GM23338 (cell line): Measurements from ENCODE around the gene APOA1.

Experiments
- CREB1 ChIP-seq: fragments of 250-450 bp; sonication (Bioruptor Pico); IDR thresholded peaks from 2 replicates; pipeline ENCODE4 v1.5.0; 2020; ENCODE audit warnings: low read depth, mild to moderate bottlenecking, moderate library complexity
- EZH2 ChIP-seq: fragments of 200-600 bp; sonication (generic); IDR thresholded peaks from one replicate; pipeline ENCODE4 v1.8.0; 2017; ENCODE audit warnings: antibody characterized with exemption, mild to moderate bottlenecking, low read depth; ENCODE audit not compliant: unreplicated experiment
- EZH2phosphoT487 ChIP-seq: fragments of 200-600 bp; sonication (generic); IDR thresholded peaks from one replicate; pipeline ENCODE4 v1.8.1; 2018; ENCODE audit warnings: antibody characterized with exemption; ENCODE audit not compliant: unreplicated experiment
- JUNB ChIP-seq: IDR thresholded peaks from one replicate; pipeline ENCODE4 v1.6.1; 2016; ENCODE audit warnings: antibody characterized with exemption; ENCODE audit not compliant: unreplicated experiment
- POLR2AphosphoS5 ChIP-seq: IDR thresholded peaks from 2 replicates; pipeline ENCODE4 v1.6.1; 2016; ENCODE audit warnings: antibody characterized with exemption, low read depth
- ZNF331 ChIP-seq: fragments of 250-450 bp; sonication (Bioruptor Pico); IDR thresholded peaks from 2 replicates; pipeline ENCODE4 v1.5.0; 2020; ENCODE audit warnings: low read depth, mild to moderate bottlenecking, moderate library complexity
- TF ChIP-seq, protein P1 (sequence below), 2 experiments: fragments of 200-600 bp in 1 of 2; sonication (generic) in 1 of 2; conservative IDR thresholded peaks; 2 replicates each; pipeline versions ENCODE4 v1.5.1 to v1.6.1; 2016 to 2017; ENCODE audit warnings: antibody characterized with exemption in 2 of 2, low read depth in 2 of 2, mild to moderate bottlenecking in 2 of 2, moderate library complexity in 1 of 2
- TF ChIP-seq, protein P2 (sequence below): IDR thresholded peaks from one replicate; pipeline ENCODE4 v1.6.1; 2018; ENCODE audit warnings: antibody characterized with exemption; ENCODE audit not compliant: unreplicated experiment
- TF ChIP-seq, protein P3 (sequence below): IDR thresholded peaks from 2 replicates; pipeline ENCODE4 v1.6.1; 2016; ENCODE audit warnings: antibody characterized with exemption

DNA sequence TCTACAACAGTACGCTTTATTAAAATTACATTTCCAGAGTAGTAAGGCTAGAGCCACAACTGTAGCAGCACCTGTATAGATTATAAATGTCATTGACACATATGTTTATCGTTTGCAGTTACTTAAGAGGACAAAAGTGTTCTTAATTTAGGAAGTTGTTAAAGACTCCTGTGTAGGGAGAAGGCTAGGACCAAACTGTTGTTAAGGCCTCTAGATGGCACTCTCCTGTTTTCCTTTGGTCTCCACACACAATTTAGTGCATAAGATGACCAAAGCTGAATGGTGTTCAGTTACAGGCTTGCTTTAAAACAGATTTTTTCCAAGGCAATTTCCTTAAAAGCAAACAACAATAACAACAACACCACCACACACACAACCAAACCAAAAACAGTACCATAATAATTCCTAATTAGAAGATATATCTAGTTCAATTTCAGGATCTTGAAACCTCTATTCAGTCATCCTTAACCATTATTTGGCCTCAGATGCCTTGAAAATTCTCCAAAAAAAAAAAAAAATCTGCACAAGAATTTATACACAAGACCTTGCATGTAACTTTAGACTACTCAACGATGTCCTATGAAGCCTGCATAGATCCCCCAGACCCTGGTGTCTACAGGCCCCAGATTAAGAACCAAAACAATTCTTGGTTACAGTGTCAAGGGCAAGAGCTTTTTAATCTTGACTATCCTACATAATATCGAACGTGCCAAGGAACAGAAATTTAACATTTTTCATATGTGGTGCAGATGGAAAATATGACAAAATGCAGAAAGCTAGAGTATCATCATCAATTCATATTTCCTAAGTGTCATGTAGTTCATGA, 42.6 kb upstream of the APOA1 start:
- TF ChIP-seq, protein P1, sequence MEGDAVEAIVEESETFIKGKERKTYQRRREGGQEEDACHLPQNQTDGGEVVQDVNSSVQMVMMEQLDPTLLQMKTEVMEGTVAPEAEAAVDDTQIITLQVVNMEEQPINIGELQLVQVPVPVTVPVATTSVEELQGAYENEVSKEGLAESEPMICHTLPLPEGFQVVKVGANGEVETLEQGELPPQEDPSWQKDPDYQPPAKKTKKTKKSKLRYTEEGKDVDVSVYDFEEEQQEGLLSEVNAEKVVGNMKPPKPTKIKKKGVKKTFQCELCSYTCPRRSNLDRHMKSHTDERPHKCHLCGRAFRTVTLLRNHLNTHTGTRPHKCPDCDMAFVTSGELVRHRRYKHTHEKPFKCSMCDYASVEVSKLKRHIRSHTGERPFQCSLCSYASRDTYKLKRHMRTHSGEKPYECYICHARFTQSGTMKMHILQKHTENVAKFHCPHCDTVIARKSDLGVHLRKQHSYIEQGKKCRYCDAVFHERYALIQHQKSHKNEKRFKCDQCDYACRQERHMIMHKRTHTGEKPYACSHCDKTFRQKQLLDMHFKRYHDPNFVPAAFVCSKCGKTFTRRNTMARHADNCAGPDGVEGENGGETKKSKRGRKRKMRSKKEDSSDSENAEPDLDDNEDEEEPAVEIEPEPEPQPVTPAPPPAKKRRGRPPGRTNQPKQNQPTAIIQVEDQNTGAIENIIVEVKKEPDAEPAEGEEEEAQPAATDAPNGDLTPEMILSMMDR (conservative IDR thresholded peaks at IDR 0.05; ENCODE audit: low read depth in 2 of 2): peak; percentile 74 to 84
- TF ChIP-seq, protein P2, sequence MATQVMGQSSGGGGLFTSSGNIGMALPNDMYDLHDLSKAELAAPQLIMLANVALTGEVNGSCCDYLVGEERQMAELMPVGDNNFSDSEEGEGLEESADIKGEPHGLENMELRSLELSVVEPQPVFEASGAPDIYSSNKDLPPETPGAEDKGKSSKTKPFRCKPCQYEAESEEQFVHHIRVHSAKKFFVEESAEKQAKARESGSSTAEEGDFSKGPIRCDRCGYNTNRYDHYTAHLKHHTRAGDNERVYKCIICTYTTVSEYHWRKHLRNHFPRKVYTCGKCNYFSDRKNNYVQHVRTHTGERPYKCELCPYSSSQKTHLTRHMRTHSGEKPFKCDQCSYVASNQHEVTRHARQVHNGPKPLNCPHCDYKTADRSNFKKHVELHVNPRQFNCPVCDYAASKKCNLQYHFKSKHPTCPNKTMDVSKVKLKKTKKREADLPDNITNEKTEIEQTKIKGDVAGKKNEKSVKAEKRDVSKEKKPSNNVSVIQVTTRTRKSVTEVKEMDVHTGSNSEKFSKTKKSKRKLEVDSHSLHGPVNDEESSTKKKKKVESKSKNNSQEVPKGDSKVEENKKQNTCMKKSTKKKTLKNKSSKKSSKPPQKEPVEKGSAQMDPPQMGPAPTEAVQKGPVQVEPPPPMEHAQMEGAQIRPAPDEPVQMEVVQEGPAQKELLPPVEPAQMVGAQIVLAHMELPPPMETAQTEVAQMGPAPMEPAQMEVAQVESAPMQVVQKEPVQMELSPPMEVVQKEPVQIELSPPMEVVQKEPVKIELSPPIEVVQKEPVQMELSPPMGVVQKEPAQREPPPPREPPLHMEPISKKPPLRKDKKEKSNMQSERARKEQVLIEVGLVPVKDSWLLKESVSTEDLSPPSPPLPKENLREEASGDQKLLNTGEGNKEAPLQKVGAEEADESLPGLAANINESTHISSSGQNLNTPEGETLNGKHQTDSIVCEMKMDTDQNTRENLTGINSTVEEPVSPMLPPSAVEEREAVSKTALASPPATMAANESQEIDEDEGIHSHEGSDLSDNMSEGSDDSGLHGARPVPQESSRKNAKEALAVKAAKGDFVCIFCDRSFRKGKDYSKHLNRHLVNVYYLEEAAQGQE: no peak
- TF ChIP-seq POLR2AphosphoS5 (no peak), CREB1 (no peak), JUNB (no peak), EZH2 (no peak), EZH2phosphoT487 (no peak), ZNF331 (CRISPR knock-in tag) (no peak)
- TF ChIP-seq, protein P3, sequence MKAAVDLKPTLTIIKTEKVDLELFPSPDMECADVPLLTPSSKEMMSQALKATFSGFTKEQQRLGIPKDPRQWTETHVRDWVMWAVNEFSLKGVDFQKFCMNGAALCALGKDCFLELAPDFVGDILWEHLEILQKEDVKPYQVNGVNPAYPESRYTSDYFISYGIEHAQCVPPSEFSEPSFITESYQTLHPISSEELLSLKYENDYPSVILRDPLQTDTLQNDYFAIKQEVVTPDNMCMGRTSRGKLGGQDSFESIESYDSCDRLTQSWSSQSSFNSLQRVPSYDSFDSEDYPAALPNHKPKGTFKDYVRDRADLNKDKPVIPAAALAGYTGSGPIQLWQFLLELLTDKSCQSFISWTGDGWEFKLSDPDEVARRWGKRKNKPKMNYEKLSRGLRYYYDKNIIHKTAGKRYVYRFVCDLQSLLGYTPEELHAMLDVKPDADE: no peak
